GM18526 (cell line): ENCODE measurements around the gene CYB5D1.
A peak's percentile ranks its signal among the peaks of the same experiment; 100 is the strongest.

Experiments used
- POLR2A ChIP-seq: IDR thresholded peaks from 3 replicates; pipeline ENCODE4 v1.6.1; 2011; ENCODE audit not compliant: insufficient read length; ENCODE audit errors: extremely low read depth

CYB5D1 gene

DNA sequence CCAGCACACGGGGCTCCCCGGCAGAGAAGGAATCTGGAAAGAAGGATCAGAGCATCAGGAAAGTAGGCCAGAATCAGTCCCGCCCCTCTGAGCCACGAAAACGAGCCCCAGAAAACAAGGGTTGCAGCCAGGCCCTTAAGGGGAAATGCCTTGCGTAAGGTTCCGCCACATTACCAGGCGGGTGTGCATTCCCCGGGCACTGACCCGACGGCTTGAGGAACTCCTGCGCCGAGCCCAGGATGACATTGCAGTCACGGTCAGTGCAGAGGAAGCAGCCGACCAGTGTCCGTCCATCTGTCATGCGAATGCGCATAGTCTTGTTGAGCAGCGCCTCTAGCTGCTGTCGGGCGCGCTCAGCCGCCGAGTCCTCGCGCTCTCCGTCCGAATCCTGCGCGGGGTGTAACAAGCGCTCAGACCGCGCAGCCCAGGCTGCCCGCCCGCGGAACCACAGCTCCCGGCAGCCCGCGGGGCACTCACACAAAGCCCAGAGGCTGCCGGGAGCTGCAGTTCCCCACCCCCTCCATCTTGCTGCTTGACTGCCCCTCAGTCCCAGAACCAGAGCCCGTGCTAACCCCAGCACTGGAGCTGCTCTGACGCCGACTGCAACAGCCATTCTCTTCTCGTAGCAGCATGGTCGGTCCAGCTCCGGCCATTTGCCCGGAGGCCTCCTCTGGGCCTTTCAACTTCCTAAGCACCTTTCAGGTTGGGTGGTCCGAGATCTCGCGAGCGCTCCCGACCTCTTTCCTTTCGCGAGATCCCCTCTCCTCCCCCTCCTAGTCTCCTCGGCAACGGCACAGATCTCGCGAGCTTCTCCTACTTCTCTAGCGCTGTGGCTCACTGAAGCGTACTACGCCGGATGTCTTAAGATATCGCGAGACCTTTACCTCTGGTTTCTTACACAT lies 741 bp upstream of the CYB5D1 start, which contains the start of gene NAA38:
Gene NAA38, minus strand, starts transcription at position 749 of the 902 bp plus-strand sequence. Its CDS starts 96 bp downstream, at position 653.
- peak; percentile 67 for TF ChIP-seq POLR2A

- no peak for TF ChIP-seq POLR2A
These were observed 663 bp downstream of the CYB5D1 start for GRCh38 chr17:7858522-7858810.

- no peak for TF ChIP-seq POLR2A
These were observed 1.2 kb downstream of the CYB5D1 start for GRCh38 chr17:7859028-7859427.

DNA sequence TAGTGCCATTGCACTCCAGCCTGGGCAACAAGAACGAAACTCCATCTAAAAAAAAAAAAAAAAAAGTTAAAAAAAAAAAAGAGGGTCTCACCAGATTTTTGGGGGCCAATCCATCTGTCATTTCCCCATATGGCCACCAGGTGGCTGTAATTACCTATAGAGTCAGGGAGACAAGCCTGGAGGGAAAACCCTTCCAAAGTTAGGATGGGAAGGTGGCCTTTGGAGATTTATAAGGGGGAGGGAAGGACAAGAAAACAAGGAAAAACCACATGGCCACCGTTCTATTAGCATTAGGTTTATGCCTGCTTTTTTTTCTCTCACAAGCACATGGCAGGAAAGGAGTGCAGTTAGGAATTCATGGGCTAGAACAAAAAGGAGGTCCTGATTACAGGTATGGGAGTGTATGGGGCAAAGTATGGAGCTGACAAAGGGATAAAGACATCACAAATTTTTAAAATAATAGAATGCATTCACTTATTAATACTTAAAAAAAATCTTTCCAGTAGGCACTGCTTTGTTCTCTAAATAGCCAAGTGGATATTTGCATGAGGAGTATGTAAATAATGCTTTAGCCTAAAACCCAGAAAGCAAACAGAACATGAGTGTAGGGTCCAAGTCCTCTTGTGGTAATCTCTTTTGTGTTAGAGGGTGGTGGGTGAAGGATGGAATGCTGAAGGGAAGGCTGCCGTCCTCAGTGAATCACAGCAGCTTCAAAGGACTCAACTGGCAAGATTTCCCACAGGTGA lies 5.1 kb downstream of the CYB5D1 start:
- no peak for TF ChIP-seq POLR2A

DNA sequence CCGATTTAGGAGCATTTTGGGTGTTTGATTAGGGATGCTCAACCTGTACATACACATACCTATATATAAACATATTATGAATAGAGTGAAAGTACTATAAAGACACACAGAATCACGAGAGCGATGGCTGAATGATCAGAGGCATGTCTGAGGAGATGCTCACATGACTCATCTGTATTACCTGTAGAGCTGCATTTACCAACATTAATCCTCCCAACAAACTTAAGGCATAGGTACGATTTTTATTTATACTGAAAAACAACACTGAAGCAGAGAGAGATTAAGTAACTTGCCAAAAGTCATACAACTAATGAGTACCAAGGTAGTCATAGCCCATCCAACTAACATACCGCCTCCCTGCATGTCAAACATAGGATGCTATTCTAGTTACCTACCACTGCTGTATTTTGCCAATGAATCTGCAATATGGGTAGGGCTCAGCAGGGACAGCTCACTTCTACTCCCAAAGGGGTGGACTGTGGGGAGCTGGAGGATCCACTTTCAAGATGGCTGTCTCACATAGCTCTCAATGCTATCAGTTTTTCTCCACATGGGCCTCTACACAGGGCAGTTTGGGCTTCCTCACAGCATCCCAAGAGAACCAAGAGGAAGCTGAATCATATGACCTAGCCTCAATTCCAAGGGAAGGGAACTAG lies 7.3 kb downstream of the CYB5D1 start:
- no peak for TF ChIP-seq POLR2A

DNA sequence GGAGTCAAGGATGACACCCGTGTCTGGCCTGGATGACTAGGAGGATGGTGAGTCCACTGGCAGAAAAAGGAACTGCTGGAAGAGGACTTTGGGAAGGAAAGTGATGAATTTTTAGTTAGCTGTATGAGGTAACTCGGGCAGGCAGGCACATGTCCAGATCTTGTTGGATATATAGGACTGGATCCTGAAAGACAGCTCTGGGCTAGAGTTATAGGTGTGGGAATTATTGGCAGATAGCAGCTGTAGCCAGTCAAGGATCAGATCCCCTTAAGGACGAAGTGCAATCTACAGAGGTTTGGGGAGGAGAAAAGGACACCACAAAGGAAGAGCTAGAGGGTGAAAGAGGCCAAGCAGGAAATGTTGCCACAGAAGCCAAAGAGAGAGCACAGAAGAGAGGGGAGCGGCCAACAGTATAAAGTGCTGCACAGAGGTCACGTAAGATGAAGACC lies 10.1 kb downstream of the CYB5D1 start:
- no peak for TF ChIP-seq POLR2A

DNA sequence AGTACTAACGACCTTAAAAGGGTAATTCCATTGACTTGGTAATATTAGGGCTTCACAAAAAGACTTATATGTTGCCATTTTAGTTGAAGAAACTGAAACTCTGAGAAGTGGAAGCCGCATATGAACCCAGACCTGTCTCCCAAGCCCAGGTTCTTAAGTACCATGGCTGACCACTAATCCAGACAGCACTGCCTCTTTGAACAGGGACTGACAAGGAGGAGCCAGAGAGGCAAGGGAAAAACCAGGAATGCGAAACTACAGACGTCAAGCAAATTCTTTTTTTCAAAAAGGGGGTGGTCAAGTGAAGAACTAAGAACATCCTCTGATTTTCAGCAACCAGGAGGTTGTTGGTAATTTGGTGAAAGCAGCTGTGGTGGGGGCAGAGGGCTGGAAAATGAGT lies 15.2 kb downstream of the CYB5D1 start:
- TF ChIP-seq POLR2A = no peak

DNA sequence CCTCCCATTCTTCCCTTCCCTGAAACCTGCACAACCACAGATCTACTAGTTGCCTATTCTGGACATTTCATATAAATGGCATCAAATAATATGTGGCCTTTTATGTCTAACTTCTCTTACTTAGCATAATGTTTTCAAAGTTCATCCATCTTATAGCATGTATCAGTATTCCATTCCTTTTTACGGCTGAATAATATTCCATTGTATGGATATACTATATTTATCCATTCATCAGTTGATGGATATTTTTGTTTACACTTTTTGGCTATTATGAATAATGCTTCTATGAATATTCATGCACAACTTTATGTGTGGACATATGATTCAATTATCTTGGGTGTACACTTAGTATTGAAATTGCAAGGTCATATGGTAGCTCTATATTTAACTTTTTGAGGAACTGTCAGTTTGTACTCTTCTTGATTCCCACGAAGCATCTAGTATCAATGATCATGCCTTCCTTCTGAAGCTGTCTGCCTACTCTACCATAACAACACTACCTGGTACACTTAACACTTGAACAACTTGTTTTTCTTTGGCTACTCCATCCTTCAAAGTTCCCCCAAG lies 18.1 kb downstream of the CYB5D1 start:
- no peak for TF ChIP-seq POLR2A

DNA sequence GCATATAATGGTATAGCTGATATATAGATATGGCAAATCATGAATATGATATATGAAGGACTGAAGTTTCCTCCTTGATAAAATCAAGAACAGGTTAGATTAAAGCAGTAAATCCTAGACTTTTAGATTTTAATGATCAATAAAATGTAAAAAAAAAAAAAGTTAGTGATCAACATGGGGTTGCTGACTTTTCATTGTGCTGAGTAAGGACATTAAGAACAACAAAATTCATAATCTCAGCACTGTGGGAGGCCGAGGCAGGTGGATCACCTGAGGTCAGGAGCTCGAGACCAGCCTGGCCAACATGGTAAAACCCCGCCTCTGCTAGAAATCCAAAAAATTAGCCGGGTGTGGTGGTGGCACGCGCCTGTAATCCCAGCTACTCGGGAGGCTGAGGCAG lies 20.4 kb downstream of the CYB5D1 start:
- TF ChIP-seq POLR2A = no peak

DNA sequence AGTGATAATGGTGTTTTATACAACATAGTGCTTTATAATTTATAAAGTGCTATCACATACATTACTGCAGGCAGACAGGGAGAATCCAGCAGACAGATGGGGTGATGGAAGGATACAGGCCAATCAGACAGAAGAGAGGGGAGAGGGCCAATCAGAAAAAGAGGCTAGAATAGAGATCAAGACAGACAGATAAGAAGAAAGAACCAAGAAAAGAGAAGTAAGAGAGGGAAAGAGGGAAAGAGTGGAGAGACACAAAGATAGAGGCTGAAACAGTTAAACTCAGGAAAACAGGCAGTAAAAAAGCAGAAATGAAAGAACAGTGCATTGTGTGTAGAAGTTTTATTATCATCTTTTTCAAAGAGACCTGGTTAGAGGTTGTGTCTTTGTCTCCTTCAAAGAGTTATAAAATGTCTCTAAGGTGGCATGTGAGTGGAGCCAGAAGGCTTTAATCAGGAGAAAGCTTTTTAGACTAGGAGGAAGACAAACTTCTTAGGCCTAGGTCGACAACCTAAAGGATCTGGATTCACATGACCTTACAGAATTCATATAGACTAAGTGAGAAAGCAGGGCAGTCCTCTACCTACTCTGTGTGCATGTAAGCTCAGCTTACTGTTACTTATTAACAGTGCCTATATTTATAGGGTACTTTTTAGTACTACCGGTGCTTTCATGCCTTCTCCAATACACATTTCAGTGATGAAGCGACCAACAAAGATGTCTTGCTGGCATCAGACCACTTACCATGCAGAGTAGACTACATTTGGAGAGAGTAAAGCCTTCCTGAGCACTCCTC lies 22.5 kb downstream of the CYB5D1 start:
- no peak for TF ChIP-seq POLR2A

GRCh38 chr17:7881276-7882054 lies 23.7 kb downstream of the CYB5D1 start:
- no peak for TF ChIP-seq POLR2A

DNA sequence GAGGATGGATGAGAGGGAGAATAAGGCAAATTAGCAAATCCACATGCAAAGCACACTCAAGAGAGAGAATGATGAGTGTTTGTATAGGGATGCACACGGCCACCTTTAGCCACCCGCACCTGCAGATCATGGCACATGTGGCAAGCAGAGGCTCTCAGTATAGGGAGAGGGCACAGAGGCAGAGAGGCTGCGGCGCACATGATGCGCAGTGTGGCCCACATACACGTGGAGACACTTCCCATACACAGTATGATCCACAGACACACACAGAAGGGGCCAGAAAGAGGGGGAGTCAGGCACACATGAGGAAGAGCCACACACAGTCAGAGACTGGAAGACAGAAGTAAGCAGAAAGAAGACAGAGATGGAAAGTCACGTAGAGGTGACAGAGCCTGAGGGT lies 24.3 kb downstream of the CYB5D1 start:
- TF ChIP-seq POLR2A = no peak

DNA sequence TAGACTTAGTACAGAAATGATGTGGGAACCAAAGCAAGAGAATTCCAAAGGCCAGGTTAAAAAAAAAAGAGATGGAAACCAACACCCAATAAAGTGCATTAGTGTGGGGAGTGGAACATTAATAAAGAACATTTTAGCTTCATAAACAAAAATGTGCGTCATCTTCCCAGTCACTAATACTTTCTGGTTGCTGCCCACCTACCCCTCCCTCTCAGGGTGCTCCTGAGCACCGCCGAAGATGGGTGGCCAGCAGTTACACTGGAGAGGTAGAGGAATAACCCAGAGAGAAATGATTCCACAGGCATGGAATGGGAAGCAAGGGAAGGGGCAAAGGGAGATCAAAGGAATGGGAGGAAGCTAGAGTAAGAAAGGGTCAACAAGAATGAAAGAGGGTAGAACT lies 24.8 kb downstream of the CYB5D1 start:
- TF ChIP-seq POLR2A = no peak
